B cell (primary cell): Measurements from ENCODE around the gene FBH1. TPM values are rescaled to one million over a fixed set of nuclear protein-coding genes. Genes with fewer than 3 reads are reported as not detected.

Experiments
- ATAC-seq: fragments of 200-7000 bp; cut with Tn5 transposase; one replicate; pipeline ENCODE4 v1.10.0; 2021; ENCODE audit warnings: low read depth, mild to moderate bottlenecking, moderate number of reproducible peaks, moderate library complexity
- CTCF ChIA-PET: fragments of 350-600 bp; sonication (Branson Sonifier 250); formaldehyde crosslinking; loops from one replicate; lab custom pipeline; 2021; ENCODE audit warnings: antibody characterized with exemption, inconsistent platforms; lab: Charles Lee
- POLR2A ChIA-PET: fragments of 350-600 bp; sonication (Branson Sonifier 250); formaldehyde crosslinking; loops from one replicate; lab custom pipeline; 2021; ENCODE audit warnings: antibody characterized with exemption; lab: Charles Lee
- DNase-seq: peaks from one replicate; pipeline ENCODE4 v3.0.0; 2013
- H2AFZ ChIP-seq: 2 replicates; pipeline ENCODE4 v1.6.1; 2012; ENCODE audit warnings: mild to moderate bottlenecking, low read depth, low read length; ENCODE audit not compliant: insufficient read depth, poor library complexity, severe bottlenecking
- H3K27ac ChIP-seq, 2 donors: 1 replicate in 1 of 2; 2 replicates in 1 of 2; pipeline ENCODE4 v1.5.1; 2012 to 2013; ENCODE audit warnings: low read length in 2 of 2, mild to moderate bottlenecking in 2 of 2, moderate library complexity in 1 of 2
- H3K27me3 ChIP-seq, 4 experiments: fragments of 200-600 bp in 1 of 4; sonication (generic) in 1 of 4; replicated peaks in 1 of 4; 1 replicate in 2 of 4; 2 replicates in 2 of 4; pipeline versions ENCODE4 v1.6.1 to v1.7.0; 2013 to 2016; ENCODE audit warnings: low read length in 3 of 4, mild to moderate bottlenecking in 2 of 4, mixed read lengths in 1 of 4, moderate library complexity in 1 of 4; ENCODE audit not compliant: insufficient read depth in 4 of 4, control insufficient read depth in 3 of 4; ENCODE audit errors: control extremely low read depth in 1 of 4
- H3K36me3 ChIP-seq, 2 experiments: replicated peaks in 1 of 2; 1 replicate in 1 of 2; 2 replicates in 1 of 2; pipeline versions ENCODE4 v1.6.1 to v1.7.1; 2013; ENCODE audit warnings: low read length in 1 of 2; ENCODE audit not compliant: insufficient read depth in 2 of 2, control insufficient read depth in 1 of 2; ENCODE audit errors: control extremely low read depth in 1 of 2, extremely low read depth in 1 of 2
- H3K4me1 ChIP-seq, 2 donors: fragments of 200-600 bp in 1 of 2; sonication (generic) in 1 of 2; 1 replicate in 1 of 2; 2 replicates in 1 of 2; pipeline versions ENCODE4 v1.5.1 to v1.6.1; 2013 to 2017; ENCODE audit warnings: low read length in 2 of 2; ENCODE audit not compliant: control insufficient read depth in 2 of 2, insufficient read depth in 2 of 2
- H3K4me2 ChIP-seq: replicated peaks from 2 replicates; pipeline ENCODE3; 2012; ENCODE audit warnings: mild to moderate bottlenecking, low read depth, low read length; ENCODE audit not compliant: poor library complexity, severe bottlenecking
- H3K4me3 ChIP-seq, 5 experiments: fragments of 200-600 bp in 1 of 5; sonication (generic) in 1 of 5; 1 replicate in 3 of 5; 2 replicates in 2 of 5; pipeline versions ENCODE4 v1.5.1 to v1.7.0; 2011 to 2016; ENCODE audit warnings: low read length in 4 of 5, mild to moderate bottlenecking in 4 of 5, low read depth in 2 of 5, control low read depth in 1 of 5, moderate library complexity in 1 of 5; ENCODE audit not compliant: insufficient read depth in 1 of 5; ENCODE audit errors: control extremely low read depth in 1 of 5, extremely low read depth in 1 of 5
- H3K79me2 ChIP-seq: fragments of 200-600 bp; sonication (generic); one replicate; pipeline ENCODE4 v1.6.0; 2016; ENCODE audit warnings: low read length; ENCODE audit not compliant: control insufficient read depth, insufficient read depth
- H3K9ac ChIP-seq: fragments of 200-600 bp; sonication (generic); 2 replicates; pipeline ENCODE4 v1.6.1; 2017; ENCODE audit warnings: mild to moderate bottlenecking, low read length, moderate library complexity
- H3K9me3 ChIP-seq, 3 donors: one replicate each; pipeline versions ENCODE4 v1.6.1 to v1.7.1; 2013; ENCODE audit warnings: low read length in 2 of 3; ENCODE audit not compliant: control insufficient read depth in 2 of 3, insufficient read depth in 1 of 3; ENCODE audit errors: control extremely low read depth in 1 of 3
- H4K20me1 ChIP-seq: 2 replicates; pipeline ENCODE4 v1.6.0; 2012; ENCODE audit warnings: mild to moderate bottlenecking, low read length; ENCODE audit not compliant: insufficient read depth, control insufficient read depth, poor library complexity, severe bottlenecking
- H3K27ac Mint-ChIP-seq: one replicate; pipeline ENCODE4 v1.8.0; 2021; ENCODE audit warnings: mixed read lengths
- H3K27me3 Mint-ChIP-seq: one replicate; pipeline ENCODE4 v1.8.0; 2021; ENCODE audit warnings: mixed read lengths
- H3K4me1 Mint-ChIP-seq: one replicate; pipeline ENCODE4 v1.8.0; 2021; ENCODE audit warnings: mixed read lengths
- H3K4me3 Mint-ChIP-seq: one replicate; pipeline ENCODE4 v1.8.0; 2021; ENCODE audit warnings: mixed read lengths
- H3K9me3 Mint-ChIP-seq: one replicate; pipeline ENCODE4 v1.8.0; 2022; ENCODE audit warnings: mixed read lengths; ENCODE audit not compliant: insufficient read depth
- CTCF ChIP-seq: fragments of 200-600 bp; IDR thresholded peaks from one replicate; pipeline ENCODE4 v1.8.0; 2022; ENCODE audit warnings: antibody characterized with exemption, mild to moderate bottlenecking
- EZH2 ChIP-seq: IDR thresholded peaks from 2 replicates; pipeline ENCODE4 v1.6.1; 2012; ENCODE audit warnings: borderline replicate concordance, low read depth, mild to moderate bottlenecking, moderate library complexity, low read length; ENCODE audit not compliant: insufficient read depth, poor library complexity, severe bottlenecking
- WGBS: methylation state at CpG from one replicate; pipeline ENCODE4 v1.1.5; 2013; ENCODE audit warnings: missing lambda C conversion rate; ENCODE audit not compliant: insufficient coverage; 5-methylcytosine and 5-hydroxymethylcytosine counted together
- intact Hi-C: fragments of 100-400 bp; cut with micrococcal nuclease; formaldehyde crosslinking; loops from one replicate; pipeline ENCODE4 v1.10.0; 2022
- polyA plus RNA-seq: library from polyadenylated mRNA; depleted of rRNA; stranded (reverse); fragments of >200 nt; gene quantifications from 2 replicates; pipeline ENCODE4 v1.2.3, GENCODE V29; 2012
- total RNA-seq, 2 donors: library from RNA; stranded (reverse); fragments of 120-200 nt in 1 of 2; gene quantifications; 1 replicate in 1 of 2; 2 replicates in 1 of 2; pipeline versions ENCODE4 v1.2.3 to v1.2.4, GENCODE V29; 2013 to 2022

FBH1 gene
- total and polyA plus RNA-seq, 2 donors (not counting 1 experiment from before 2014, with no cell fraction given): 86.4 to 129 TPM

DNA sequence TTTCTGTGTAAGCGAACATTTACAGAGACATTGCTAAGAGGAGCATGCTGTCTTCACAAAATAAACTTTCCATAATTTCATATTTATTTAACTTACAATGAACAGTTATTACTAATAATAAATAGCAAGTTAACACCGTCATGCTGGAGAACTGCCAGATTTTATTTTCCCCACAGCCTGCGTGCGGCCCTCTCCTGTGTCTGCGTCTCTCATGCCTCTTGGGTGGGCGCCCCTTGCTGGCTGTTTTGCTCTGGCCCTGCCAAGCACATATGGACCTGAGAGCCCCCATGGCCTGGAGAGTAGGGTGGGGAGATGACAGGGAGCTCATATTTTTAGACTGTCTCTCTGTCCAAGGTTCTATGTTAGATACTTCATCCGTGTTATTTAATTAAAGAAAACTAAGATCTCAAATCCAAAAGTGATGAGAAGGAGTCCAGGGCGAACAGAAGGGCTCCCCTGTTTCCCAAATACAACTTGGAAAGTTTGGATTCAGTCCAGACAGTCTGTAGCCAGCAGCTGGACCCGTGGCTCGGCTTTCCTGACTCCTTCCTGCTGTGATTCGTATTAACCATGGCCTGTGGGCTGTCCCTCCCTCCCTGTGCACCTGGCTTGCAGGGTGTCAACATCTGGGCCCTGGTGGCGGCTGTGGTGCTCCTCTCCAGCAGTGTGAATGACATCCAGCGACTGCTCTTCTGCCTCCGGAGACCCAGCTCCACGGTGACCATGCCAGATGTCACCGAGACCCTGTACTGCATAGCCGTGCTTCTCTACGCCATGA lies 20.5 kb downstream of the FBH1 start:
- no peak for DNase-seq
- Histone ChIP-seq H3K27ac (no peak overlapping the region), H2AFZ (no peak overlapping the region), H3K4me1 (no peaks in the 10 kb centered on the region), H4K20me1 (no peaks in the 10 kb centered on the region), H3K36me3 (peaks cover 26 to 82% of the 10 kb centered on the region in 2 experiments), H3K79me2 (peaks cover 39% of the 10 kb centered on the region), H3K9ac (no peak overlapping the region), H3K9me3 (no peaks in the 10 kb centered on the region), H3K27me3 (no peaks in the 10 kb centered on the region), H3K4me3 (no peak overlapping the region), H3K4me2 (no peak overlapping the region)
- WGBS: 98% methylated on average over 11 of the region's 18 CpGs
- intact Hi-C loops: no loop called here
- Mint-ChIP-seq H3K4me3 (no peak overlapping the region), H3K27me3 (no peaks in the 10 kb centered on the region), H3K27ac (no peak overlapping the region), H3K4me1 (peaks cover 7% of the 10 kb centered on the region), H3K9me3 (no peaks in the 10 kb centered on the region)
- TF ChIP-seq EZH2 (no peak), CTCF (no peak)
- ATAC-seq: no peak
- ChIA-PET POLR2A (no interaction called here), CTCF (no interaction called here)

DNA sequence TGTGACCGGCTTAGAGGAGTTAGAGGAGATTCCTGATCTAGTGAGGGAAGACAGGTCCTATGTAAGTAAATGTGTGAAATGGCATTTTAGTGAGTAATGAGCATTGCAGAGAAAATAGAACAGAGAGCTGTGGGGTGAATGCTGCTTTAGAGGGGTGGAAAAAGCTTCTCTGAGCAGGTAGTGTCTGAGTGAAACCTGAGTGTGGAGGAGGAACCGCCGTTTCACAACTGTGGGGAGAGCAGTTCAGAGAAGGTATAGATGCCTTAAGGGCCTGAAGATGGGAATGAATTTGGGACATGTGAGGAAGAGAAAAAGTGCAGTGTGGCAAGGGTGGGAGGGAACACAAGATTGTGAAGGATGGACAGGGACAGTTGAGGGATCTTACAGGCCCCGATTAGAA lies 21.6 kb downstream of the FBH1 start:
- H3K79me2 ChIP-seq: peaks cover 28% of the 10 kb centered on the region
- H3K4me3 ChIP-seq: no peak overlapping the region
- 100% methylated on average over 3 of the region's 4 CpGs for WGBS
- Mint-ChIP-seq H3K9me3 (no peaks in the 10 kb centered on the region), H3K27ac (no peak overlapping the region), H3K4me1 (peaks cover 5% of the 10 kb centered on the region), H3K27me3 (no peaks in the 10 kb centered on the region), H3K4me3 (no peak overlapping the region)
- no peaks in the 10 kb centered on the region for H3K4me1 ChIP-seq
- H3K4me2 ChIP-seq: no peak overlapping the region
- ATAC-seq (no peak), DNase-seq (no peak)
- TF ChIP-seq CTCF (no peak), EZH2 (no peak)
- ChIA-PET CTCF (no interaction called here), POLR2A (no interaction called here)
- H2AFZ ChIP-seq: no peak overlapping the region
- no peaks in the 10 kb centered on the region for H3K9me3 ChIP-seq
- H3K27me3 ChIP-seq: no peaks in the 10 kb centered on the region
- H4K20me1 ChIP-seq: no peaks in the 10 kb centered on the region
- no peak overlapping the region for H3K27ac ChIP-seq
- intact Hi-C loops: no loop called here
- no peak overlapping the region for H3K9ac ChIP-seq
- H3K36me3 ChIP-seq: peaks cover 28 to 84% of the 10 kb centered on the region in 2 experiments
